ENCODE measurements around the gene APOBEC2.
A peak's percentile ranks its signal among the peaks of the same experiment; 100 is the strongest.
"Not testable (repeated sequence)": the region's sequence is repeated elsewhere in the genome, so short reads cannot be mapped to it uniquely, and the experiment has no call there.

APOBEC2 gene

DNA sequence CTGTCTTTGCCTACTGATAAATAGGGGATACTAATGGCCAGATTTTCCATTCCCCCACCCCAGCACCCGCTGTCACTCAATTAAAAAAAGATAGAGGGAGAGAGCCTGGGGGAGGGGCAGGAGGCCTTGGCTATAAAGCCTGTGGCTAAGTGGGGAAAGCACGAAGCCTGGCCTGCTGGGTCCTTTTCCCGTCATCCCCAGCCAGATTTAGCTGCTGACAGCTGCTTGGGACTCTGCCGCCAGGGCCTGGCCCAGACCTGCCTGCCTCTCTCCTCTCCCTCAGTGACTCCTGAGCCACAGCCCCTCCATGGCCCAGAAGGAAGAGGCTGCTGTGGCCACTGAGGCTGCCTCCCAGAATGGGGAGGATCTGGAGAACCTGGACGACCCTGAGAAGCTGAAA lies at the start of gene APOBEC2:
Gene APOBEC2, plus strand, starts transcription at position 162 of the 400 bp plus-strand sequence. Its CDS starts 146 bp downstream, at position 308.
- TF ChIP-seq, protein P1, sequence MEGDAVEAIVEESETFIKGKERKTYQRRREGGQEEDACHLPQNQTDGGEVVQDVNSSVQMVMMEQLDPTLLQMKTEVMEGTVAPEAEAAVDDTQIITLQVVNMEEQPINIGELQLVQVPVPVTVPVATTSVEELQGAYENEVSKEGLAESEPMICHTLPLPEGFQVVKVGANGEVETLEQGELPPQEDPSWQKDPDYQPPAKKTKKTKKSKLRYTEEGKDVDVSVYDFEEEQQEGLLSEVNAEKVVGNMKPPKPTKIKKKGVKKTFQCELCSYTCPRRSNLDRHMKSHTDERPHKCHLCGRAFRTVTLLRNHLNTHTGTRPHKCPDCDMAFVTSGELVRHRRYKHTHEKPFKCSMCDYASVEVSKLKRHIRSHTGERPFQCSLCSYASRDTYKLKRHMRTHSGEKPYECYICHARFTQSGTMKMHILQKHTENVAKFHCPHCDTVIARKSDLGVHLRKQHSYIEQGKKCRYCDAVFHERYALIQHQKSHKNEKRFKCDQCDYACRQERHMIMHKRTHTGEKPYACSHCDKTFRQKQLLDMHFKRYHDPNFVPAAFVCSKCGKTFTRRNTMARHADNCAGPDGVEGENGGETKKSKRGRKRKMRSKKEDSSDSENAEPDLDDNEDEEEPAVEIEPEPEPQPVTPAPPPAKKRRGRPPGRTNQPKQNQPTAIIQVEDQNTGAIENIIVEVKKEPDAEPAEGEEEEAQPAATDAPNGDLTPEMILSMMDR (conservative IDR thresholded peaks at IDR 0.05; ENCODE audit: low read depth, low read length) = no peak
- no peak within 1 kb of the TSS for H3K4me3 ChIP-seq (ENCODE audit: low read depth, low read length)
- no peak for DNase-seq (ENCODE audit: low read depth)

- H3K4me3 ChIP-seq (ENCODE audit: low read depth, low read length) = not testable (repeated sequence)
- TF ChIP-seq, protein P1 (conservative IDR thresholded peaks at IDR 0.05; ENCODE audit: low read depth, low read length) = peak; percentile 74
- DNase-seq (ENCODE audit: low read depth) = peak; percentile 70
Observed at GRCh38 chr6:41006217-41006616, 46.8 kb upstream of the APOBEC2 start.

GRCh38 chr6:41006980-41007379 lies 46.0 kb upstream of the APOBEC2 start:
- H3K4me3 ChIP-seq (ENCODE audit: low read depth, low read length); DNase-seq (ENCODE audit: low read depth): not testable (repeated sequence)

- H3K4me3 ChIP-seq (ENCODE audit: low read depth, low read length) = no peak overlapping the region
- TF ChIP-seq, protein P1 (conservative IDR thresholded peaks at IDR 0.05; ENCODE audit: low read depth, low read length) = no peak
- no peak for DNase-seq (ENCODE audit: low read depth)
Observed at GRCh38 chr6:41008011-41008410, 45.0 kb upstream of the APOBEC2 start.

- H3K4me3 ChIP-seq (ENCODE audit: low read depth, low read length) = no peak overlapping the region
- DNase-seq (ENCODE audit: low read depth) = no peak
- TF ChIP-seq, protein P1 (conservative IDR thresholded peaks at IDR 0.05; ENCODE audit: low read depth, low read length) = no peak
Observed at GRCh38 chr6:41009669-41010068, 43.3 kb upstream of the APOBEC2 start.

DNA sequence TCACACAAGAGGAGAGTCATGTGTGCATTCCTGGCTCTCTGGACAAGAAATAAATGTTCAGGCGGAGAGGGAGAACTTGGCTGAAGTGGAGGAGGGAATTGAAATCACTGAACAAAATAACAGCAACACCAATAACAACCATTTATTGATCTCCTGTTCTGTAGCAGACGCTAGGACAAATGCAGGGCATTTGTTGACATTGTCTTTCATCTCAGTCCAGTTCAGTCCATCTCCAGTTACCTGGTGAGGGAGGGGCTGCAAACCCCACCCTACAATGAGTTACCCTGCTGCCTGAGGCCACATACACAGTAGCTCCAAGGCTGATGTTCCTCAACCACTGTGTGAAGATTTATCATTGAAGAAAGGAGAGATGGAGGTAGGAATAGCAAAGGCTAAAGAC lies 41.3 kb upstream of the APOBEC2 start:
- TF ChIP-seq, protein P1 (conservative IDR thresholded peaks at IDR 0.05; ENCODE audit: low read depth, low read length) = no peak
- DNase-seq (ENCODE audit: low read depth) = no peak
- H3K4me3 ChIP-seq (ENCODE audit: low read depth, low read length) = no peak overlapping the region

DNA sequence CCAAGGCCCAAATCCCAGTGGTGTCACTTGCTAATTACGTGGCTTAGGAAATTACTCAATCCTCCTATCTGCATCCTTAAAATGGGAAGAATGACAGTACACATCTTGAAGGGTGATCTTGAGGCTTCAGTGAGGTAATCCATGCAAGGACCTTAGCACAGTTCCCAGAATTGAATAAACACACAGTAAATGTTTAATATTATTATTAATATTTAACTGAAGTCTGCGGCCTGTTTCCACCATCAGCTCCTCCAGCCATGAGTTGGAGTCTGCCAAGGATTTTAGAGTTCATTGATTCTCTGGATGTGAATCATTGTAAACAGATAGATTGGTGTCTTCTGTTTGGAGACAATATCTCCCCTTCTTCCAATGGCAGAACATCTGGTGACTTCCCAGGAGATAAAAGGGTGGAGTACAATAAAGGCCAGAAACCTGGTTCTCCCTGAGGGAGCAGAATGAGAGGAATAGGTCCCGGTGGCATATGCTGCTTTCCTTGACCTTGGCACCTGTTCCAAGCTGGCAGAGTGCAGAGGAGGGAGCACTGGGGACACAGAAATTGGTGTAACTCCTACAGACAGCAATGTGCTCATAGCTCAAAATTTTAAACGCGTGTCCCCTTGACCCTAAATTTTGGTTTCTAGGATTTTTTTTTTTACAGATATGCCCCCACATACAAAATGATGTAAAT lies 39.4 kb upstream of the APOBEC2 start:
- DNase-seq (ENCODE audit: low read depth) = no peak
- H3K4me3 ChIP-seq (ENCODE audit: low read depth, low read length) = no peak overlapping the region
- TF ChIP-seq, protein P1 (conservative IDR thresholded peaks at IDR 0.05; ENCODE audit: low read depth, low read length) = no peak

Measured in choroid plexus epithelial cell (primary cell).